ENCODE data around the gene PCDHB6.
"Not testable (repeated sequence)": the region's sequence is repeated elsewhere in the genome, so short reads cannot be mapped to it uniquely, and the experiment has no call there.

The PCDHB6 gene

GRCh38 chr5:141149812-141150211 lies at the start of gene PCDHB6:
PCDHB6 (plus strand) TSS chr5:141150057; CDS start chr5:141150258, 201 bp downstream.
- DNase-seq = no peak

GRCh38 chr5:141100243-141100805 lies 49.5 kb upstream of the PCDHB6 start, which contains the start of gene PCDHB3:
PCDHB3 (plus strand) TSS chr5:141100473; CDS start chr5:141100650, 177 bp downstream.
- DNase-seq = no peak

GRCh38 chr5:141101059-141101458 lies 48.8 kb upstream of the PCDHB6 start:
- DNase-seq = no peak

- DNase-seq = not testable (repeated sequence)
These were observed 47.8 kb upstream of the PCDHB6 start for GRCh38 chr5:141102070-141102469.

- DNase-seq = not testable (repeated sequence)
These were observed 47.4 kb upstream of the PCDHB6 start for GRCh38 chr5:141102471-141102870.

GRCh38 chr5:141105350-141105749 lies 44.5 kb upstream of the PCDHB6 start:
- no peak for DNase-seq

GRCh38 chr5:141119250-141119649 lies 30.6 kb upstream of the PCDHB6 start:
- no peak for DNase-seq

GRCh38 chr5:141121563-141121962 lies 28.3 kb upstream of the PCDHB6 start, which contains the start of gene PCDHB4:
PCDHB4 (plus strand) TSS chr5:141121818; CDS start chr5:141121999, 181 bp downstream.
- no peak for DNase-seq

- DNase-seq = no peak
These were observed 27.9 kb upstream of the PCDHB6 start for GRCh38 chr5:141121985-141122384.

GRCh38 chr5:141123396-141124135 lies 26.3 kb upstream of the PCDHB6 start:
- DNase-seq = not testable (repeated sequence)

- no peak for DNase-seq
These were observed 22.6 kb upstream of the PCDHB6 start for GRCh38 chr5:141127305-141127704.

- DNase-seq = no peak
These were observed 14.7 kb upstream of the PCDHB6 start, which contains the start of gene PCDHB5 for GRCh38 chr5:141135030-141135717. PCDHB5 (plus strand) TSS chr5:141135206; CDS start chr5:141135435, 229 bp downstream.

- DNase-seq = no peak
These were observed 14.1 kb upstream of the PCDHB6 start for GRCh38 chr5:141135718-141136266.

- DNase-seq = not testable (repeated sequence)
These were observed 12.5 kb upstream of the PCDHB6 start for GRCh38 chr5:141137346-141137745.

GRCh38 chr5:141150224-141150992 lies 551 bp downstream of the PCDHB6 start:
- DNase-seq = no peak

GRCh38 chr5:141150993-141151325 lies 1.1 kb downstream of the PCDHB6 start:
- DNase-seq = no peak

- not testable (repeated sequence) for DNase-seq
These were observed 1.8 kb downstream of the PCDHB6 start for GRCh38 chr5:141151632-141152031.

- DNase-seq = not testable (repeated sequence)
These were observed 2.2 kb downstream of the PCDHB6 start for GRCh38 chr5:141152096-141152495.

GRCh38 chr5:141155540-141156374 lies 5.9 kb downstream of the PCDHB6 start:
- no peak for DNase-seq

GRCh38 chr5:141157356-141157755 lies 7.5 kb downstream of the PCDHB6 start:
- DNase-seq = not testable (repeated sequence)

- DNase-seq = not testable (repeated sequence)
These were observed 8.0 kb downstream of the PCDHB6 start for GRCh38 chr5:141157901-141158300.
